Activated CD4-positive, alpha-beta T cell treated with anti-CD3 and anti-CD28 coated beads for 1 hour (primary cell): Measurements from ENCODE around the gene CLCN4.

Experiments used
- DNase-seq: peaks from one replicate; pipeline ENCODE4 v3.0.0-alpha.2; 2020

CLCN4 gene

DNA sequence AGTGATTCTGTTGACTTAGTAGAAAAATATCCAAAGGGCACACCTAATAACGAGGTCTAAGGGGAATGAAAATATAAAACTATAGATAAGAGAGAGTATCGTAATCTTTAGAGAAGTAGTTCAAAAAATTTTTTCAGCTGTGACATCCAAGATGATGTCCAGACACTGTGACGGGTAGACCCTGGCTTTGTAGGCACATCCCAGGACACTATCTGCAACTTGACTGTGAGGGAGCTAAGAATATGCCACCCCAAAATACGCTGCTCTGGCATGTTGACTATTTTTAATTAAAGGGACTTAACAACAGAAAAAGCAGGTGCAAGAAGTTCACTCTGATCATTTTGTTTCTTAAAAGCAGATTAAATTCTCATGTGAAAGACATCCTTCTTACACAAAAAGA is 89.5 kb downstream of the CLCN4 start:
- no peak for DNase-seq

DNA sequence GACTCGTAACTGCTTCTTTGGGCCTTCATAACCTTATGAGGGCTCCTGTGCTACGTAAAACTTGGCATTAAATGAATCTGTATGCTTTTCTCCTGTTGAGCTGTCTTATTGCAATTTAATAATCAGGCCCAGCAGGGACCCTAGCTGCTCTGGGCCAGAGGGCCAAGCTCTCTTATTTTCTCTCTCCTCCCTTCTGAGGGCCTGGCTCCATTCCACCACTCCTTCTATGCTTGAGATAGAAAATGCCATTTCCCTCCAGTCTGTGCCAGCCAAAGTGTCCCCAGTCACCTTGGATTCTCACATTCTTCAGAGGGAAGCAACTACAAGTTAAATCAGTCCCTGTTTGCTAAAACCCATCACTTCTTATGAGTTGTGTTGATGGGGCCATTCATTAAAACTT is 90.1 kb downstream of the CLCN4 start:
- no peak for DNase-seq

DNA sequence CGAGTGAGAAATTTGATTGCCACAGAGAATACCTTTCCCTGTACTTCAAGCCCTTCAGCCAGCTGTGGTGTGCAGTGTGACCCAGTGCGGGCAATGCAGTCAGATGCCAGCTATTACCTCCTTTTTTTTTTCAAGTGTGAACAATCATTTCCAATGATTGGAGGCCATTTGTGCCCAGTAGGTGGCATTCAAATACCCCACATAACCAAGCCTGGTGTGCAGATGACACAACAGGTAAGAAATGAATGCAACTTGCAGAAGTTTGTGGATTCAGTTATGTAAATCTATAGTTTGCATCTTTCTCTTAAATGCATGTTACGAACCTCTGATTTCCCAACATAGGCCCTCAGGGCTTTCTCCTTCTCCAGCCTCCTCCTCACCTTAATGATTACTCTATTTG is 98.0 kb downstream of the CLCN4 start:
- DNase-seq = no peak

DNA sequence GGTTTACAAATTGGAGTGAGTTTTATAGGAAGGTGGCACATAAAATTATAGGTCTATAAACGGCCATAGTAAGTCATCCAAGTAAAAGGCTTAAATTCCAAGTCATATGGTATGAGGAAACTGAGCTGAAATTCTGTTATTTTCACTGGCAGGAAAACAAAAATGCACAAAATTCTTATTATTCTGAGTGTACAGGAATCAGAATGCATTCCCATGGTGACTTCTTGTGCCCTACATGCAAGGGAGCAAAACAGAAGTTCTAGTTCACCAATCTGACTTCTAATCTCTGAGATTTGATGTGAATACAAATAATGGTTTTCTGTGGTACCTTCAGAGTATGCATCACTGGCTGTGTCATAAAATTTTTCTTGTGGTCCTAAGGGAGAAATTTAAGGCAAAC is 102.9 kb downstream of the CLCN4 start:
- no peak for DNase-seq

DNA sequence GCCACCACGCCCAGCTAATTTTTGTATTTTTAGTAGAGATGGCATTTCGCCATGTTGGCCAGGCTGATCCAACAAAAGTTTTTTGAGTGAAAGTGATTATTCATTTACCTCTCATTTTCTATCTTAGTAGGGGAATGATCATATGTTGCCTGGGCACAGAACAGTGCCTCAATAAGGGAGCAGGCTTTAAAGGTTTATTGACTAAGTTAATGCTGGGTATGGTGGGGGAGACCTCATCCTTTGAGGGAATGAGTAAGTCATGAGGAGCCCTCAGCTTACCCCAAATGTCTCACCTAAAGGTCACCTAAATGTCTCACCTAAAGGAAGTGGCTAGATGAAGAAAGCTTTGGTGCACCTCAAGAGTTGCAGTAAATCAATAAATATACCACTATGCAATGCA is 109.0 kb downstream of the CLCN4 start:
- no peak for DNase-seq

DNA sequence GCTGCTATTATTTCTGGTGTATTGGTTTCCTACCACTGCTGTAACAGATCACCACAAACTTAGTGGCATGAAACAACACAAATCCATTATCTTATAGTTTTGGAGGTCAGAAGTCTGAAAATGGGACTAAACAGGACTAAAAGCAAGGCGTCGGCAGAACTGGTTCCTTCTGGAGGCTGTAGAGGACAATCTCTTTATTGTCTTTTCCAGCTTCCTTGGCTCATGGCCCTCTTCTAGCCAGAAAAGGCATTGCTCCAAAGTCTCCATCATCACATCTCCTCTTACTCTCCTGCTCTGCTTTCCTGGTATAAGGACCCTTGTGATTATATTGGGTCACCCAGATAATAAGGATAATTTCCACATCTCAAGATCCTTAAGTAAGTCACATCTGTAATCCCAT is 121.9 kb downstream of the CLCN4 start:
- DNase-seq = no peak

DNA sequence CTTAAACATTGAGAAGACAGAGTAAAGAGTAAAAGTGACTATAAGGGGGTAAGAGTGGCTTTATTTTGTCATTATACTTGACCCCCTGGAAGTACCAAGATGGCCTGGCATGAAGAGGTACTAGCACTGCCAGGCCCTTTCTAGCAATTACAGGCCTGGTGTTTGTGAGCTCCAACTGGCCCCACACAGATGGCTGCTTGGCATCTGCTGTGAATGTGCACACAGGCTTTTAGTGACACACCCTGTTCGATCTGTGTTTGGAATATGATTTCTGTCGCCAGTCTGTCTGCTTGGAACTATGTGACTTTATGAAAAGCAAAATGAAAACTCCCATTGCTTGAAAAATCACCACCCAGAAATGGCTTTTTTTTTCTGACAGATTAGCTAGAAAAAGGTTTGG is 123.3 kb downstream of the CLCN4 start:
- no peak for DNase-seq

DNA sequence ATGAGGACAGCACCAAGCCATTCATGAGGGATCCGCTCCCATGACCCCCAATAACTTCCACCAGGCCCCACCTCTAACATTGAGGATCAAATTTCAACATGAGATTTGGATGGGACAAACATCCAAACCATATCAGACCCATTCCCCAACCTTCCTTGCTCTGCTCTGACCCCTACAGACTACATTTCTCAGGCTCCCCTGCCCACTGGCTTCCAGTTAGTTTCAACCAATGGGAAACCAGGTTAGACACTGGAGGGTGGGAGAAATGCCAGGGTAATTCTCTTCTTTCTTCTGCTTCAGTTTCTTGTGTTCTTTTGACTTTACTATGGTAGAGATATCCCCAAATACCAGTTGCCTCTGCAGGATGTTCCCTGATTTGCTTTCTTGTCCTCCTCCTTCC is 125.7 kb downstream of the CLCN4 start:
- DNase-seq = no peak

DNA sequence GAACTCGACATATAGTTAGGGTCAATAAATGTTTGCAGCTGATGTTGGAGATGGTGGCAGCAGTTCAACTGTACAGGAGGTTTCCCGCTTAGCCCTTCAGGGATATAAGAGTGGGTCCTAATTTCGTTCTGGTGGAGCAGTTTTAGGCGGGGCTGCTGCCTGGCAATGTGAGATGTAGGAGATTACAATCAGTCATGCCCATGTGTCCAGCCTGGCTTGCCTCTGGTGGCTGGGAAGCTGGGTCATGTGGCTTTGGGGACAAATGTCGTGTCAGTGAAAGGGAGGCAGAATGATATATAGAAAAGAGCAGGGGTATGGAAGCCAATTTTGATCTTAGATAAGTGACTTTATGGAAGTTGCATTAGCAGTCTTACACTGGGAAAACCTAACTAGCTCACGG is 129.4 kb downstream of the CLCN4 start:
- DNase-seq = no peak
